K562 (cell line): ENCODE data around the gene LMBR1. TPM values are rescaled to one million over a fixed set of nuclear protein-coding genes. Genes with fewer than 3 reads are reported as not detected.

Experiments
- CEBPG ChIP-seq, 3 experiments: fragments of 200-800 bp in 1 of 3; sonication (Bioruptor generic) in 1 of 3; sonication (generic) in 1 of 3; formaldehyde crosslinking in 1 of 3; IDR thresholded peaks in 2 of 3; conservative IDR thresholded peaks in 1 of 3; 2 replicates each; pipeline versions ENCODE4 v1.6.1 to v1.8.0; 2016 to 2022; ENCODE audit warnings: missing compliant biosample characterization in 2 of 3, missing genetic modification characterization in 2 of 3, mild to moderate bottlenecking in 1 of 3, missing genetic modification reagents in 1 of 3
- COPS2 ChIP-seq: fragments of 450-650 bp; conservative IDR thresholded peaks from 2 replicates; pipeline ENCODE4 v1.6.1; 2016; ENCODE audit warnings: mild to moderate bottlenecking, moderate library complexity
- CTCF ChIP-seq, 3 experiments: IDR thresholded peaks in 2 of 3; conservative IDR thresholded peaks in 1 of 3; 2 replicates each; pipeline ENCODE4 v1.5.1; 2011 to 2012; ENCODE audit warnings: low read length in 3 of 3, mild to moderate bottlenecking in 3 of 3, control low read depth in 2 of 3, improper control_type of control experiment in 1 of 3, inconsistent platforms in 1 of 3, low read depth in 1 of 3, mixed read lengths in 1 of 3, moderate library complexity in 1 of 3; ENCODE audit not compliant: insufficient read depth in 2 of 3
- DEAF1 ChIP-seq: fragments of 450-650 bp; formaldehyde crosslinking; IDR thresholded peaks from 2 replicates; pipeline ENCODE4 v1.4.0; 2020; ENCODE audit warnings: mild to moderate bottlenecking, moderate library complexity
- GATAD2B ChIP-seq: fragments of 450-650 bp; IDR thresholded peaks from 2 replicates; pipeline ENCODE4 v1.6.1; 2017; ENCODE audit warnings: mild to moderate bottlenecking, borderline replicate concordance
- HDAC1 ChIP-seq, 2 experiments: fragments of 450-650 bp; IDR thresholded peaks; 2 replicates each; pipeline ENCODE4 v1.6.1; 2016 to 2017; ENCODE audit warnings: inconsistent platforms in 1 of 2, mild to moderate bottlenecking in 1 of 2, moderate library complexity in 1 of 2
- MAFF ChIP-seq: IDR thresholded peaks from 2 replicates; pipeline ENCODE4 v1.6.1; 2012; ENCODE audit warnings: low read length, improper control_type of control experiment
- MEF2A ChIP-seq: IDR thresholded peaks from 2 replicates; pipeline ENCODE4 v1.6.1; 2011; ENCODE audit warnings: low read depth, mild to moderate bottlenecking, low read length, moderate library complexity; ENCODE audit not compliant: control insufficient read depth
- MNT ChIP-seq, 2 experiments: fragments of 450-650 bp; conservative IDR thresholded peaks; 2 replicates each; pipeline ENCODE4 v1.6.1; 2017; ENCODE audit warnings: mild to moderate bottlenecking in 2 of 2, moderate library complexity in 2 of 2
- NKRF ChIP-seq: fragments of 450-650 bp; IDR thresholded peaks from 2 replicates; pipeline ENCODE4 v1.6.1; 2016; ENCODE audit warnings: borderline replicate concordance
- POLR2H ChIP-seq: IDR thresholded peaks from 2 replicates; pipeline ENCODE4 v1.6.1; 2016; ENCODE audit warnings: missing genetic modification characterization, low read depth, mild to moderate bottlenecking, control low read depth, missing compliant biosample characterization, moderate library complexity
- SMC3 ChIP-seq: conservative IDR thresholded peaks from 2 replicates; pipeline ENCODE4 v1.6.1; 2011; ENCODE audit warnings: low read depth, low read length, improper control_type of control experiment; ENCODE audit not compliant: insufficient read depth
- STAT5B ChIP-seq: fragments of 250-450 bp; sonication (Bioruptor Pico); IDR thresholded peaks from 2 replicates; pipeline ENCODE4 v1.8.0; 2021; ENCODE audit warnings: mild to moderate bottlenecking, inconsistent platforms
- XRCC4 ChIP-seq: IDR thresholded peaks from one replicate; pipeline ENCODE4 v1.6.1; 2011; ENCODE audit not compliant: insufficient read depth, insufficient read length; ENCODE audit errors: extremely low read depth
- ZNF134 ChIP-seq: fragments of 250-450 bp; sonication (Bioruptor Pico); conservative IDR thresholded peaks from 2 replicates; pipeline ENCODE4 v1.4.0; 2020
- ZNF384 ChIP-seq: IDR thresholded peaks from 2 replicates; pipeline ENCODE4 v1.6.1; 2012; ENCODE audit warnings: low read depth, low read length, improper control_type of control experiment
- polyA plus RNA-seq, 8 experiments: library from polyadenylated mRNA; depleted of rRNA in 4 of 8; stranded (reverse) in 5 of 8; unstranded in 3 of 8; fragments of >200 nt; fragmentation: Nextera tagmentation in 2 of 8; fragmentation: Illumina TruSeq in 1 of 8; extraction: Ambion mirVana in 2 of 8; extraction: Trizol in 1 of 8; gene quantifications; 2 replicates each; pipeline versions ENCODE4 v1.2.1 to v1.2.3, GENCODE V29; 2011 to 2014; ENCODE audit warnings: inconsistent platforms in 1 of 8, missing spikeins in 1 of 8
- total RNA-seq, 7 experiments: library from RNA; depleted of rRNA in 6 of 7; stranded (reverse); fragments of >200 nt in 6 of 7; fragmentation: Illumina TruSeq in 2 of 7; extraction: Trizol in 2 of 7; gene quantifications; 2 replicates each; pipeline versions ENCODE4 v1.2.1 to v1.2.3, GENCODE V29; 2011 to 2021; ENCODE audit warnings: low replicate concordance in 1 of 7

Gene LMBR1
- total and polyA plus RNA-seq, 9 of the 15 experiments (the other 6 are each of a cell fraction or from before 2014, with no cell fraction given) = 7.7 to 90.0 (median 59.9) TPM

GRCh38 chr7:156816943-156817572 is 75.9 kb downstream of the LMBR1 start (continued):
- no peak for TF ChIP-seq NKRF
- TF ChIP-seq ZNF134 (CRISPR knock-in tag) = no peak
- TF ChIP-seq XRCC4 = no peak
- TF ChIP-seq CEBPG (CRISPR knock-in tag; IDR thresholded peaks at IDR 0.05) = no peak
- TF ChIP-seq CEBPG (tag; conservative IDR thresholded peaks at IDR 0.05 in 1 of 2, IDR thresholded peaks at IDR 0.05 in 1 of 2) = 0 out of 4 replicates have a peak, but pooled peaks of 1 of the 2 experiments have one; percentile 3
- peak; percentile 68 for TF ChIP-seq DEAF1
- TF ChIP-seq MNT (conservative IDR thresholded peaks at IDR 0.05) = 0 out of 4 replicates have a peak, but pooled peaks of 1 of the 2 experiments have one; percentile 21
- no peak for TF ChIP-seq COPS2
- peak; percentile 31; the same call in 1 of the 2 replicates for TF ChIP-seq POLR2H (tag)
- 0 out of 2 replicates have a peak, but pooled peaks have one; percentile 20 for TF ChIP-seq SMC3
- TF ChIP-seq MAFF = no peak
- TF ChIP-seq MEF2A = no peak
- peak in 2 of 3 experiments; percentile 30 to 77; a peak in 3 of 6 replicates for TF ChIP-seq CTCF (IDR thresholded peaks at IDR 0.05 in 2 of 3, conservative IDR thresholded peaks at IDR 0.05 in 1 of 3; ENCODE audit: insufficient read depth in 2 of 3, low read depth in 1 of 3, low read length in 3 of 3)
- no peak for TF ChIP-seq STAT5B (CRISPR knock-in tag)
- no peak for TF ChIP-seq HDAC1 (IDR thresholded peaks at IDR 0.05)
- no peak for TF ChIP-seq ZNF384
- TF ChIP-seq GATAD2B = peak; percentile 31; the same call in 1 of the 2 replicates
